HEK293T (cell line): ENCODE measurements around the gene PRAMEF12.
"Not testable (repeated sequence)": the region's sequence is repeated elsewhere in the genome, so short reads cannot be mapped to it uniquely, and the experiment has no call there.

Experiments
- CTCF ChIA-PET: fragments of 350-600 bp; formaldehyde crosslinking; extraction: SDS; loops from one replicate; lab custom pipeline; 2021; ENCODE audit warnings: antibody characterized with exemption, inconsistent platforms; lab: Yijun Ruan, JAX
- POLR2A ChIA-PET: fragments of 350-600 bp; formaldehyde crosslinking; extraction: SDS; loops from one replicate; lab custom pipeline; 2020; ENCODE audit warnings: antibody characterized with exemption, inconsistent platforms; lab: Yijun Ruan, JAX
- DNase-seq: peaks from one replicate; pipeline ENCODE4 v3.0.0; 2012; ENCODE audit warnings: mixed read lengths; ENCODE audit errors: extremely low spot score
- ARNT ChIP-seq: fragments of 450-650 bp; IDR thresholded peaks from 2 replicates; pipeline ENCODE4 v1.6.1; 2017; ENCODE audit warnings: mild to moderate bottlenecking
- BHLHE40 ChIP-seq: fragments of 450-650 bp; IDR thresholded peaks from 2 replicates; pipeline ENCODE4 v1.6.1; 2016; ENCODE audit warnings: mild to moderate bottlenecking, moderate library complexity, borderline replicate concordance
- CTBP1 ChIP-seq: fragments of 450-650 bp; IDR thresholded peaks from 2 replicates; pipeline ENCODE4 v1.6.1; 2016; ENCODE audit warnings: borderline replicate concordance
- ELF4 ChIP-seq: fragments of 450-650 bp; IDR thresholded peaks from 2 replicates; pipeline ENCODE4 v1.6.1; 2017; ENCODE audit warnings: antibody characterized with exemption
- FOXA1 ChIP-seq: fragments of 450-650 bp; IDR thresholded peaks from 2 replicates; pipeline ENCODE4 v1.6.1; 2016; ENCODE audit warnings: mild to moderate bottlenecking
- FOXK2 ChIP-seq: fragments of 450-650 bp; IDR thresholded peaks from 2 replicates; pipeline ENCODE4 v1.6.1; 2016; ENCODE audit warnings: mild to moderate bottlenecking
- FOXM1 ChIP-seq: fragments of 450-650 bp; IDR thresholded peaks from 2 replicates; pipeline ENCODE4 v1.6.1; 2017; ENCODE audit warnings: mild to moderate bottlenecking, borderline replicate concordance
- HDGF ChIP-seq: fragments of 450-650 bp; IDR thresholded peaks from 2 replicates; pipeline ENCODE4 v1.6.1; 2017; ENCODE audit warnings: antibody characterized with exemption, borderline replicate concordance
- L3MBTL2 ChIP-seq: fragments of 450-650 bp; conservative IDR thresholded peaks from 2 replicates; pipeline ENCODE4 v1.6.1; 2016; ENCODE audit warnings: mild to moderate bottlenecking
- LEF1 ChIP-seq: fragments of 450-650 bp; IDR thresholded peaks from 2 replicates; pipeline ENCODE4 v1.6.1; 2017; ENCODE audit warnings: mild to moderate bottlenecking, borderline replicate concordance
- NFRKB ChIP-seq: fragments of 450-650 bp; IDR thresholded peaks from 2 replicates; pipeline ENCODE4 v1.6.1; 2016; ENCODE audit warnings: mild to moderate bottlenecking, moderate library complexity
- SP1 ChIP-seq: fragments of 450-650 bp; IDR thresholded peaks from 2 replicates; pipeline ENCODE4 v1.6.1; 2017
- SUZ12 ChIP-seq: fragments of 450-650 bp; IDR thresholded peaks from 2 replicates; pipeline ENCODE4 v1.6.1; 2016; ENCODE audit warnings: mild to moderate bottlenecking
- TARDBP ChIP-seq: fragments of 450-650 bp; IDR thresholded peaks from 2 replicates; pipeline ENCODE4 v1.6.1; 2016
- ZNF384 ChIP-seq: fragments of 450-650 bp; IDR thresholded peaks from 2 replicates; pipeline ENCODE4 v1.6.1; 2016
- TF ChIP-seq, protein P1 (sequence below): fragments of 450-650 bp; IDR thresholded peaks from 2 replicates; pipeline ENCODE4 v1.6.1; 2016

The PRAMEF12 gene

DNA sequence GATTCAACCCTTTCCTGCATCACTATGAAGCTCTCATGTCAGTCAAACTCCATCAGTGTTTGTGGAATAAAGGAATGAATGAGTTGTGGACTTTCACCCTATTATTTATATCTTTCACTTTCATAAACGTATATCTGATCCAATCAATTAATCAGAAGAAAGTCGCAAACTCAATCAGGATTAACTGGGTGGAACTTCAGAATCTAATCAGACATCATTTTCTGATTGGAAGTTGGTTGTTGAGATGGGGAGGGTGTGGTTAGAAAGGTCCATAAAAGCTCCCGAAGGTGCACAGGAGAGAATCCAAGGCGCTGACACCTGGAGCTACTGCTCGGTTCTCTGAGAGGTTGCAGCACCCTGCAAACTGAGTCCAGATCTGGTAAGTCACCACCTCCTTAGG, at the start of gene PRAMEF12:
Gene PRAMEF12, plus strand, starts transcription at position 301 of the 400 bp plus-strand sequence. CDS start 1,130 bp downstream, outside the sequence.
- TF ChIP-seq ZNF384 (no peak), FOXM1 (no peak), ELF4 (no peak), SP1 (no peak)
- CTCF ChIA-PET, result no interaction called here
- POLR2A ChIA-PET, result no interaction called here
- DNase-seq, result no peak

DNA sequence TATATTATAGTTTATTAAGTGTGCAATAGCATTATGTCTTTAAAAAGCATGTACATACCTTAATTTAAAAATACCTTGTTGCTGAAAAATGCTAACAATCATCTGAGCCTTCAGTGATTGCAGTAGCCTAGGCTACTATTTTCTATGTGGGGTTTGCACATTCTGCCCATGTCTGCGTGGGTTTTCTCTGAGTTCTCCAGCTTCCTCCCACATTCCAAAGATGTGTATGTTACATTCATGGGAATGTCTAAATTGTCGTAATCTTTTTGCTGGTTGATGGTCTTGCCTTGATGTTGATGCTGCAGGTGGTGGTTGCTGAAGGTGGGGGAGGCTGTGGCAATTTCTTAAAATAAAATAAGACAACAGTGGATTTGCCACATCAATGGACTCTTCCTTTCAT, 45.1 kb upstream of the PRAMEF12 start:
- CTCF ChIA-PET, result no interaction called here
- DNase-seq, result no peak
- POLR2A ChIA-PET, result no interaction called here
- TF ChIP-seq FOXK2 (no peak), L3MBTL2 (no peak), SP1 (no peak), HDGF (no peak), ZNF384 (no peak), FOXA1 (no peak), TARDBP (no peak), FOXM1 (no peak), ELF4 (no peak), BHLHE40 (no peak), ARNT (no peak), CTBP1 (no peak), SUZ12 (no peak), NFRKB (no peak), LEF1 (no peak)
- TF ChIP-seq, protein P1, sequence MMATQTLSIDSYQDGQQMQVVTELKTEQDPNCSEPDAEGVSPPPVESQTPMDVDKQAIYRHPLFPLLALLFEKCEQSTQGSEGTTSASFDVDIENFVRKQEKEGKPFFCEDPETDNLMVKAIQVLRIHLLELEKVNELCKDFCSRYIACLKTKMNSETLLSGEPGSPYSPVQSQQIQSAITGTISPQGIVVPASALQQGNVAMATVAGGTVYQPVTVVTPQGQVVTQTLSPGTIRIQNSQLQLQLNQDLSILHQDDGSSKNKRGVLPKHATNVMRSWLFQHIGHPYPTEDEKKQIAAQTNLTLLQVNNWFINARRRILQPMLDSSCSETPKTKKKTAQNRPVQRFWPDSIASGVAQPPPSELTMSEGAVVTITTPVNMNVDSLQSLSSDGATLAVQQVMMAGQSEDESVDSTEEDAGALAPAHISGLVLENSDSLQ, result no peak

- ChIA-PET POLR2A (no interaction called here), CTCF (interaction anchor here (0.6 kb wide), 1 partner anchor 99 kb away, joined by 4 read pairs; no protein-coding TSS in a partner anchor)
- no peak for DNase-seq
Measured at GRCh38 chr1:12730156-12730555, 43.4 kb upstream of the PRAMEF12 start.

GRCh38 chr1:12731084-12731483, 42.5 kb upstream of the PRAMEF12 start:
- POLR2A ChIA-PET, CTCF ChIA-PET, DNase-seq: not testable (repeated sequence)

More at GRCh38 chr1:12730156-12730555, 43.4 kb upstream of the PRAMEF12 start:
- no peak for TF ChIP-seq NFRKB

DNA sequence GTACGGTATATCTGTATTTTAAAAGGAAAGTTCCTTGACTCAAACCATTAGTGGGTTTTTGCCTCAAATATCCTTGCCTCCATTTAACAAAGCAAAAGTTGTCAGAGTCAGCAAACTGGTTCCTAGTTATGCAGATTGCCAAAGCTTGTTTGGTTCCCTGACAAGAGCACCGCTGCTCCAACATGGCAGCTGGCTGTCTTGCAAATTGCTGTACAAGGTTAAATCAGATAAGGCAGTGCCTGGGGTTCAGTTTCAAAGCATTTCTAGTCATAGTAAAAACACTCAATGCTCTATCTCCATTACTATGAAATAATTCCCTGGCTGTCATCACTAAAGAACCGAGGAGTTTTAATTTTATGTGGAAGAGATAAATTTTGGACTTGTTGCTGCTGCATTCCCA, 38.9 kb upstream of the PRAMEF12 start:
- TF ChIP-seq ZNF384, result no peak
- DNase-seq, result no peak
- ChIA-PET POLR2A (no interaction called here), CTCF (no interaction called here)

- POLR2A ChIA-PET, result no interaction called here
- DNase-seq, result no peak
- CTCF ChIA-PET, result no interaction called here
- TF ChIP-seq SUZ12 (no peak), TARDBP (no peak), HDGF (no peak), FOXM1 (no peak), ZNF384 (no peak), ELF4 (no peak), LEF1 (no peak), FOXA1 (no peak), NFRKB (no peak), SP1 (no peak), ARNT (no peak)
Measured at GRCh38 chr1:12738934-12739333, 34.6 kb upstream of the PRAMEF12 start.

DNA sequence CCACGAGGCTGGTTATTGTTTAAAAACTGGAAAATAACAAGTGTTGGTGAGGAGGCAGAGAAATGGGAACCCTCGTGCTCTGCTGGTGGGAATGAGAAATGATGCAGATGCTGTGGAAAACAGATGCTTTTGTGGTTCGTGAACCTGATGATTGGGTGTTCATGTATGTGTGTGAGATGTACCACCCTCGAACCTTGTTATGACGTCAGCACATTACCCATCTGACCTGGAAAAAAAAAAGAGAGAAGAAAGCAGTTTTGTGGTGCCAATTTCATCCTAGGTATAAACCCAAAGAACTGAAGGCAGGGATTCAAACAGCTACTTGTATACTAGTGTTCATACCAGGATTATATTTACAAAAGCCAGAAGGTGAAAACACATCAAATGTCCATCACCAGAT, 33.9 kb upstream of the PRAMEF12 start:
- no peak for TF ChIP-seq FOXA1
- TF ChIP-seq SUZ12, result no peak
- no peak for TF ChIP-seq FOXM1
- no peak for TF ChIP-seq CTBP1
- no peak for TF ChIP-seq SP1
- no peak for TF ChIP-seq ZNF384
- TF ChIP-seq FOXK2, result no peak
- TF ChIP-seq ARNT, result no peak
- no peak for TF ChIP-seq ELF4
- TF ChIP-seq, protein P1, result no peak
- no peak for TF ChIP-seq BHLHE40
- no peak for TF ChIP-seq TARDBP
- TF ChIP-seq L3MBTL2, result no peak
- TF ChIP-seq NFRKB, result no peak
- CTCF ChIA-PET, result no interaction called here
- DNase-seq, result no peak
- POLR2A ChIA-PET, result no interaction called here

GRCh38 chr1:12741946-12742345, 31.6 kb upstream of the PRAMEF12 start:
- DNase-seq, result no peak
- POLR2A ChIA-PET, result no interaction called here
- TF ChIP-seq ELF4 (no peak), CTBP1 (no peak), FOXA1 (no peak), ARNT (no peak), NFRKB (no peak), LEF1 (no peak), HDGF (no peak)
- TF ChIP-seq, protein P1, result no peak
- CTCF ChIA-PET, result no interaction called here
